Measurements from ENCODE around the gene PLXDC1.

PLXDC1 gene

DNA sequence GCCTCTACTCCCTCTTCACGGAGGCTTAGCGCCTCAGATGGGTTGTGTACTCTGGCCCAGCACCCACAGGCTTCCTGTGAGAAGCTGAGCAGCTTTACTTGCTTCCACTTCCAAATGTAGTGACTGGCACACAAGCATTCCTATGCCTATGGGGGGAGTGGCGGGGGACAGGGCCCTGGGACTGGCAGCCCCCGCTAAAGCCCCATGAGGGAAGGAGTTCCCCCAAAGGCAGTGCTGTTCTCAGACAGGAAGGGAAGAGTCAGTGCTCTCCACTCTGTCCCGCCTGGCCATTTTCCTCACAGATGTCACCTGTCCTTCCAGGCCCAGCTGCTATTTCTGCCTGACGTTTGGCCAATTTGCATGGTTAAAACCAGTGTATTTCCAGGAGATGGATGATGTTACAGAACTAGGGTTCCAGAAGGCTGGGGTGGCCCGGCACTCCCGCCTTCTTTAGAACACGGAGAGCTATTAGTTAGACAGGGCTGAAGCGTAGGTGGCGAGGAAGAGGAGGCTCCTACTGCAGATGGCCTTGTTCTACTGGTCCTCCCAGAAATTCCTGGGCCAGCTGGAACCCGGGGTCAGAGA lies 100.3 kb downstream of the PLXDC1 start:
- TF ChIP-seq FOXP2 (optimal IDR thresholded peaks at IDR 0.05; ENCODE audit: borderline replicate concordance, extremely low read depth, extremely low read length, insufficient read depth) (no peak), SIN3A (IDR thresholded peaks at IDR 0.05; ENCODE audit: borderline replicate concordance, insufficient read depth, low read length) (no peak), TAF1 (IDR thresholded peaks at IDR 0.05; ENCODE audit: borderline replicate concordance, insufficient read depth, low read length) (no peak)
- TF ChIP-seq, protein P1, sequence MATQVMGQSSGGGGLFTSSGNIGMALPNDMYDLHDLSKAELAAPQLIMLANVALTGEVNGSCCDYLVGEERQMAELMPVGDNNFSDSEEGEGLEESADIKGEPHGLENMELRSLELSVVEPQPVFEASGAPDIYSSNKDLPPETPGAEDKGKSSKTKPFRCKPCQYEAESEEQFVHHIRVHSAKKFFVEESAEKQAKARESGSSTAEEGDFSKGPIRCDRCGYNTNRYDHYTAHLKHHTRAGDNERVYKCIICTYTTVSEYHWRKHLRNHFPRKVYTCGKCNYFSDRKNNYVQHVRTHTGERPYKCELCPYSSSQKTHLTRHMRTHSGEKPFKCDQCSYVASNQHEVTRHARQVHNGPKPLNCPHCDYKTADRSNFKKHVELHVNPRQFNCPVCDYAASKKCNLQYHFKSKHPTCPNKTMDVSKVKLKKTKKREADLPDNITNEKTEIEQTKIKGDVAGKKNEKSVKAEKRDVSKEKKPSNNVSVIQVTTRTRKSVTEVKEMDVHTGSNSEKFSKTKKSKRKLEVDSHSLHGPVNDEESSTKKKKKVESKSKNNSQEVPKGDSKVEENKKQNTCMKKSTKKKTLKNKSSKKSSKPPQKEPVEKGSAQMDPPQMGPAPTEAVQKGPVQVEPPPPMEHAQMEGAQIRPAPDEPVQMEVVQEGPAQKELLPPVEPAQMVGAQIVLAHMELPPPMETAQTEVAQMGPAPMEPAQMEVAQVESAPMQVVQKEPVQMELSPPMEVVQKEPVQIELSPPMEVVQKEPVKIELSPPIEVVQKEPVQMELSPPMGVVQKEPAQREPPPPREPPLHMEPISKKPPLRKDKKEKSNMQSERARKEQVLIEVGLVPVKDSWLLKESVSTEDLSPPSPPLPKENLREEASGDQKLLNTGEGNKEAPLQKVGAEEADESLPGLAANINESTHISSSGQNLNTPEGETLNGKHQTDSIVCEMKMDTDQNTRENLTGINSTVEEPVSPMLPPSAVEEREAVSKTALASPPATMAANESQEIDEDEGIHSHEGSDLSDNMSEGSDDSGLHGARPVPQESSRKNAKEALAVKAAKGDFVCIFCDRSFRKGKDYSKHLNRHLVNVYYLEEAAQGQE (IDR thresholded peaks at IDR 0.05; ENCODE audit: insufficient read depth in 1 of 2, low read depth in 2 of 2, low read length in 2 of 2) = no peak

DNA sequence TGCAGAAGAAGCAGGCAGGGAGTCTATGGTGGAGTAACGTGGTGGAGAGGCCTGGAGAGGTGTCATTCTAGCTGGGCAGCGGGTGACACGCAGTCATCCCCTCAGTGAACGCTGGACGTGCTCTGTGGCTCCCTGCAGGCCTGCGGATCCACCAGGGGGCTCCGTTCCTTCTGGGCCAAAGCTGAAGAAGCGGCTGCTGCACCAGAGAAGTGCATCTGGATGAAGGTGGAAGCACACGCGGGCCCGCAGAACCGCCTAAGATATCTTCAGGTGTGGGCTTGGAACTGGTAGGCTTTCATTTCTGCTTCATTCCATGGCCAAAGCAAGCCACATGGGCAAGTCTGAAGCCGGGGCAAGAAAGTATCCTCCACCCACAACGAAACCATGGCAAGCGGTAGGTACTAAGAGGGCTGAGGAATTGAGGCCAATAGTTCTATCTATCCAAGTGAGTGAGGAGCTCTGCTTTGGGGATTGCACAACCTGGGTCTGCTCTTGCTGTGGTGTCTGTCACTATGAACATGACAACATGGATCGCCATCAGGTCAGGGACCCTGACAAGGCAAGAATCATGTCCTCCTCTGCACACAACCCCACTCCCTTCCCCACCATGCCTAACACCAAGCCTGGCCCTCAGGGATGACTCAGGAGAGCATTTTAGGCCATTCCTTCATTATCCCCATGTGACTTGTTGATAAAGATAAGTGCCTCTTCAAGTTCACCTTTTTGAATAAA lies 105.3 kb downstream of the PLXDC1 start:
- TF ChIP-seq SIN3A (IDR thresholded peaks at IDR 0.05; ENCODE audit: borderline replicate concordance, insufficient read depth, low read length) = no peak
- no peak for TF ChIP-seq TAF1 (IDR thresholded peaks at IDR 0.05; ENCODE audit: borderline replicate concordance, insufficient read depth, low read length)
- TF ChIP-seq, protein P1 (IDR thresholded peaks at IDR 0.05; ENCODE audit: insufficient read depth in 1 of 2, low read depth in 2 of 2, low read length in 2 of 2) = no peak
- TF ChIP-seq POLR2AphosphoS5 (IDR thresholded peaks at IDR 0.05; ENCODE audit: low read depth, low read length) = no peak
- no peak for TF ChIP-seq FOXP2 (optimal IDR thresholded peaks at IDR 0.05; ENCODE audit: borderline replicate concordance, extremely low read depth, extremely low read length, insufficient read depth)

DNA sequence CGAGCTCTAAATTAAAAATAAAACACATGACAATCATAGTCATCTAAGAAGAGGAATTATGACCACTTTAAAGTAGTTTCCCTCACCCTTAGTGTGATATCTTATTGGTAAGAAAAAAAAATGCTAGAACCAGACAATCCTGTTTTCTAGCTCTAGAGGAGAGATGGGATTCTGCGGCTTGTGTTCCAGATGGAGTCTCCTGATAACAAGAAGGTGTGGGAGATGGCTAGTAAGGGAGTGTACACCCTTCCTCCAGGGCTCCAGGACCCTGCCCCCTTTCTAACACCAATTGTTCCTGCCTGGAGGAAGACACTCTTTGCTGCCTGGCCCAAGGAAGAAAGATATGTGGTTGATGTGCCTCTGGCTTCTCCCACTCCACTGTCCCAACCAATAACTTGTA lies 115.4 kb downstream of the PLXDC1 start:
- TF ChIP-seq, protein P1 (IDR thresholded peaks at IDR 0.05; ENCODE audit: insufficient read depth in 1 of 2, low read depth in 2 of 2, low read length in 2 of 2) = no peak
- TF ChIP-seq POLR2AphosphoS5 (IDR thresholded peaks at IDR 0.05; ENCODE audit: low read depth, low read length) (no peak), TAF1 (IDR thresholded peaks at IDR 0.05; ENCODE audit: borderline replicate concordance, insufficient read depth, low read length) (no peak), SIN3A (IDR thresholded peaks at IDR 0.05; ENCODE audit: borderline replicate concordance, insufficient read depth, low read length) (no peak), FOXP2 (optimal IDR thresholded peaks at IDR 0.05; ENCODE audit: borderline replicate concordance, extremely low read depth, extremely low read length, insufficient read depth) (no peak)

DNA sequence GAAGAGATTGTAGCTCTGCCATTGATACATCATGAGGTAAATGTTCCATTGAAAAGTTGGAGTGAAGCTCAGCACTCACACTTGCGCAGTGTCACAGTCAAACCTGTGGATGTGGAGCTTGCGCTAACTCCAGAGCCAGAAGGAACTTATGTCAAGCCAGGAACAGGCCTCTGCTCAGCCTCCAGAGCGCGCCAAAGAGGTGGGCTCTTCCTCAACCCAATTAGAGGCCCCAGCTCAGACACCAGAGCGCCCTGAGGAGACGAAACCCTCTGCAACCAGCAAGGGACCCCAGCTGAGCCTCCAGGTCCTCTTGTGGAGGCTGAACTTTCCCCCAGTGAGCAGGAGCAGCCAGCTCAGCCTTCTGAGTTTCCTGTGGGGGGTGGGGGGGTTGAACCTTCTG lies 122.7 kb downstream of the PLXDC1 start:
- TF ChIP-seq FOXP2 (optimal IDR thresholded peaks at IDR 0.05; ENCODE audit: borderline replicate concordance, extremely low read depth, extremely low read length, insufficient read depth) (no peak), TAF1 (IDR thresholded peaks at IDR 0.05; ENCODE audit: borderline replicate concordance, insufficient read depth, low read length) (no peak), POLR2AphosphoS5 (IDR thresholded peaks at IDR 0.05; ENCODE audit: low read depth, low read length) (no peak)

DNA sequence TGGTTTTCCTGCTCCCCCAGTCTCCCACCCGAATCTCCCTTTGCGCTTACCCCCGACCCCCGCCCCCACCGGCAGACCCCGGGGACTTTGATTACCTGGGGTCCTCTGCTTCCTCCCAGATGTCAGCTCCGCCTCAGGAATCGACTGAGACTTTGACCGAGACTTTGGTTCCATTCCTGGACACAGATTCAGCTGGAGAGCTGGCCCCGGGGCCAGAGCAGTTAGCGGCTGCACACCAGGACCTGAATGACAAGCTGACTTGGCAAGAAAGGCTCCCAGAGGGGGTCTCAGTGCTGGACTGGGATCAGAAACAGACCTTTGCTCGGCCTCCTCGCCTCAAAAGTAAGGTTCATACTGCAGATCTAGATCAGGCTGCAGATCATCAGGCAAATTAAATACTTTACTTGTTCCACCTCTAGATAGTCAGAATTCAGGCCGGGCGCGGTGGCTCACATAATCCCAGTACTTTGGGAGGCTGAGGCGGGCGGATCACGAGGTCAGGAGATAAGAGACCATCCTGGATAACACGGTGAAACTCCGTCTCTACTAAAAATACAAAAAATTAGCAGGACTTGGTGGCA lies 123.9 kb downstream of the PLXDC1 start:
- TF ChIP-seq, protein P1 (IDR thresholded peaks at IDR 0.05; ENCODE audit: insufficient read depth in 1 of 2, low read depth in 2 of 2, low read length in 2 of 2) = no peak
- TF ChIP-seq FOXP2 (optimal IDR thresholded peaks at IDR 0.05; ENCODE audit: borderline replicate concordance, extremely low read depth, extremely low read length, insufficient read depth) (no peak), POLR2AphosphoS5 (IDR thresholded peaks at IDR 0.05; ENCODE audit: low read depth, low read length) (no peak), TAF1 (IDR thresholded peaks at IDR 0.05; ENCODE audit: borderline replicate concordance, insufficient read depth, low read length) (no peak), SIN3A (IDR thresholded peaks at IDR 0.05; ENCODE audit: borderline replicate concordance, insufficient read depth, low read length) (no peak)
